HL-60/S4 (cell line): Measurements from ENCODE around the gene WDR13.

ENCODE experiments used
- in situ Hi-C: fragments of 300-500 bp; cut with MboI; formaldehyde crosslinking; loops from 2 replicates; pipeline ENCODE4 v1.14.3; 2022; ENCODE audit warnings: low sequenced_read_pairs

The WDR13 gene

GRCh38 chrX:48592971-48593370 is 4.3 kb upstream of the WDR13 start:
- in situ Hi-C loops = no loop called here

- in situ Hi-C loops = no loop called here
Measured at GRCh38 chrX:48595929-48596328, 1.4 kb upstream of the WDR13 start.

GRCh38 chrX:48598614-48599013 is 1.3 kb downstream of the WDR13 start:
- in situ Hi-C loops = no loop called here

GRCh38 chrX:48599341-48599740 is 2.0 kb downstream of the WDR13 start:
- in situ Hi-C loops = no loop called here

- in situ Hi-C loops = loop anchor here (25.0 kb wide), 1 partner anchor 112 kb away; no protein-coding TSS in a partner anchor
Measured at GRCh38 chrX:48600226-48600625, 2.9 kb downstream of the WDR13 start.

GRCh38 chrX:48601741-48602394 is 4.6 kb downstream of the WDR13 start:
- in situ Hi-C loops = loop anchor here (25.0 kb wide), 1 partner anchor 110 kb away; no protein-coding TSS in a partner anchor

GRCh38 chrX:48604701-48605100 is 7.4 kb downstream of the WDR13 start:
- in situ Hi-C loops = loop anchor here (25.0 kb wide), 1 partner anchor 108 kb away; no protein-coding TSS in a partner anchor

- in situ Hi-C loops = loop anchor here (25.0 kb wide), 1 partner anchor 106 kb away; no protein-coding TSS in a partner anchor
Measured at GRCh38 chrX:48606091-48606490, 8.8 kb downstream of the WDR13 start.

- in situ Hi-C loops = loop anchor here (25.0 kb wide), 1 partner anchor 101 kb away; no protein-coding TSS in a partner anchor
Measured at GRCh38 chrX:48611703-48612102, 14.4 kb downstream of the WDR13 start.

GRCh38 chrX:48613502-48614160 is 16.3 kb downstream of the WDR13 start:
- in situ Hi-C loops = loop anchor here (25.0 kb wide), 1 partner anchor 99 kb away; no protein-coding TSS in a partner anchor

GRCh38 chrX:48616576-48616975 is 19.3 kb downstream of the WDR13 start:
- in situ Hi-C loops = loop anchor here (25.0 kb wide), 1 partner anchor 96 kb away; no protein-coding TSS in a partner anchor

- in situ Hi-C loops = loop anchor here (25.0 kb wide), 1 partner anchor 95 kb away; no protein-coding TSS in a partner anchor
Measured at GRCh38 chrX:48617542-48618340, 20.4 kb downstream of the WDR13 start.

- in situ Hi-C loops = no loop called here
Measured at GRCh38 chrX:48626401-48627298, 29.4 kb downstream of the WDR13 start.

- in situ Hi-C loops = no loop called here
Measured at GRCh38 chrX:48631376-48632090, 34.2 kb downstream of the WDR13 start.

- in situ Hi-C loops = no loop called here
Measured at GRCh38 chrX:48632207-48632606, 34.9 kb downstream of the WDR13 start.

- in situ Hi-C loops = no loop called here
Measured at GRCh38 chrX:48636301-48636700, 39.0 kb downstream of the WDR13 start.

- in situ Hi-C loops = no loop called here
Measured at GRCh38 chrX:48636776-48637175, 39.5 kb downstream of the WDR13 start.

- in situ Hi-C loops = no loop called here
Measured at GRCh38 chrX:48645669-48646068, 48.4 kb downstream of the WDR13 start.

- in situ Hi-C loops = no loop called here
Measured at GRCh38 chrX:48648336-48648751, 51.1 kb downstream of the WDR13 start.

GRCh38 chrX:48649102-48649501 is 51.8 kb downstream of the WDR13 start:
- in situ Hi-C loops = no loop called here
